Spleen (tissue), 7 donors: Measurements from ENCODE around the gene CGREF1.

ENCODE experiments used
- CTCF ChIP-seq, 11 experiments: fragments of 200-600 bp in 7 of 11; fragments of 450-650 bp in 4 of 11; sonication (generic) in 4 of 11; IDR thresholded peaks in 8 of 11; conservative IDR thresholded peaks in 3 of 11; 1 replicate in 7 of 11; 2 replicates in 4 of 11; pipeline versions ENCODE4 v1.4.0 to v1.8.0; 2016 to 2021; ENCODE audit warnings: antibody characterized with exemption in 11 of 11, inconsistent platforms in 4 of 11, mild to moderate bottlenecking in 1 of 11
- POLR2A ChIP-seq, 3 donors: fragments of 450-650 bp; IDR thresholded peaks; one replicate each; pipeline ENCODE4 v1.5.1; 2017; ENCODE audit warnings: antibody characterized with exemption in 3 of 3, mild to moderate bottlenecking in 1 of 3
- POLR2AphosphoS5 ChIP-seq, 3 donors: sonication (generic); formaldehyde crosslinking; IDR thresholded peaks; one replicate each; pipeline ENCODE4 v1.5.1; 2017; ENCODE audit warnings: antibody characterized with exemption in 3 of 3
- donor health status: DM: no; HTN: no; CAD: no; lungs with moderate emphysema.
- donor health status: DM: no; HTN: no; CAD: no.
- donor health status: DM: no; HTN: no; CAD: no.

- TF ChIP-seq CTCF (IDR thresholded peaks at IDR 0.05 in 8 of 11, conservative IDR thresholded peaks at IDR 0.05 in 3 of 11) (no peak), POLR2AphosphoS5 (IDR thresholded peaks at IDR 0.05) (no peak), POLR2A (IDR thresholded peaks at IDR 0.05) (no peak)
Observed at GRCh38 chr2:27070653-27071276, 48.2 kb downstream of the CGREF1 start.
